GM21529 (cell line): Measurements from ENCODE around the gene ZNF454.

Experiments used
- ATAC-seq: cut with Tn5 transposase; IDR thresholded peaks from one replicate; pipeline ENCODE4 v1.9.1; 2021; ENCODE audit not compliant: unreplicated experiment

The ZNF454 gene

DNA sequence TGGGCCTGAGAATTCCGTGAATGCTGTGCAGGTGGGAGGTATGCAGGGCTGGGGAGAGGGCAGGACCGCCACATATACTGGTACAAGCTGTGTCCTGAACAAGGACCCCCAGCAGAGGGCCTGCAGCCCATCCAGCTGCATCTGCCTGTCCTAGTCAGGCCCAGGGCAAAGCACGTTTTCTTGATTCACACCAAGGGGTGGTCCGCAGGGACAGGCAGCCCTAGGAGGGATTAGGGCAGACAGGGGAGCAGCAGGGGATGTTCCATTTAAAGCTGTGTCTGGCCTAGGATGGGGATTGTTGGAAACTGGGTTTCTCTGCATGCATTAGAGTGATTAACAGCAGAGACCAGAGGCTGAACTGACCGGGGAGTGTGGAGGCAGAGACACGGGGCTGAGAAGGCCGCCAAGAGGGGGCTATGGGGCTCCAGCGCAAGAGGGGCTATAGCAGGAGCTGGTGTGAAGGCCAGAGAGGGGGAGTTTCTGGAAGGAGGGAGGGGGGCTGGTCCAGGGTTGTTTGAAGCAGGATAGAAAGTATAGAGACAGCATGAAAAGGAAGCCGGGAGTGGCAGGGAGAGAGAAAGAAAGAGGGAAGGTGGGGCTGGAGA is 51.4 kb downstream of the ZNF454 start:
- no peak for ATAC-seq

DNA sequence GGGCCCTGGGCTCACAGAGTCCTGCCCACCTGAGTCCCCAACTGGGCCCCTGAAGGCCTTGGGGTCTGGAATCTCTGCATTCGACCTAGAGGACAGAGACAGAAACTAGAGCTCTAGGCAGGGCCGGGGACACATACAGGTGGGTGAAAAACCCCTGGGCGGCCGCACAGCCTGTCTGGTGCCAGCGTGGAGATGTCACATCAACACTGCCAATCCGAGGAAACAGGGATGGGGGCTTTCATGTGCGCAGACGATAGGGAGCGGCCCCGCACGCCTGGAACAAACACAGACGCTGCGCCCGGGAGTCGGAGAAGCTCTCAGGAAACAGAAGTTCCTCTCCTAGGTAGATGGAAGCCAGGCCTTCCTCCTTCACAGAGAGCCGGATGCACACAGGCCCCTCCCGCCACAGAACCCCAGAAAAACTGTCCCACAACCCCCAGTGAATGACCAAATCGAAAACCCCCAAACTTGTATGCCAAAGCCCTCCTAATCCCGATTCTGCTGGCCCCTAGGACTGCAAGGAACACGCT is 52.3 kb downstream of the ZNF454 start:
- ATAC-seq = no peak

DNA sequence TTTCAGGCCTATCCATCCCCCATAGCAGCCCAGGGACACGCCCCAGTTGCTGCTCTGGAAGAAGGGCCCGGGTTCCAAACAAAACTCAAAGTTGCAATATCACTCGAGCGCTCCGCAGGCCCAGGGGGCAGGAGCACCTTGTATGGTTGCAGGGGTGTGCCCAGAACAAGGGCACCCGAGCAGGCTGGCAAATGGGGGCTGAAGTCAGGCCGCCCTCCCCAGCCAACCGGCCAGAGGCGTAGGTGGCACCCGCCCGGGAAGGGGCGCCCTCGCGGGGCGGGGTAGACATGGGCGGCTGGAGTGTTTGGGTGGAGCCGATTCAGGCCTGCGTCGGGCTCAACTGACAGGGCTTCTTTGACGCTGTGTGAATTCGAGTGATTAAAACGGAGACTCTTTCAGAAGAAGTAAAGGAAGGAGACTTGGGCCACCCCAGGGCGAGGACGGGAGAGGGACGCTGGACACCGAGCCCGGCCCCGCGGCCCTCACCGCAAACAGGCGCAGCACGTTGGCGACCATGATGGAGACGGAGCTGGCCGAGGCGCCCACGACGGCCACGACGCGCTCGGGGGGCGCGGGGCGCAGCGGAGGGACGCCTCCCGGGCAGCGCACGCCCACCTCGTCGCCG is 53.1 kb downstream of the ZNF454 start:
- ATAC-seq = no peak

DNA sequence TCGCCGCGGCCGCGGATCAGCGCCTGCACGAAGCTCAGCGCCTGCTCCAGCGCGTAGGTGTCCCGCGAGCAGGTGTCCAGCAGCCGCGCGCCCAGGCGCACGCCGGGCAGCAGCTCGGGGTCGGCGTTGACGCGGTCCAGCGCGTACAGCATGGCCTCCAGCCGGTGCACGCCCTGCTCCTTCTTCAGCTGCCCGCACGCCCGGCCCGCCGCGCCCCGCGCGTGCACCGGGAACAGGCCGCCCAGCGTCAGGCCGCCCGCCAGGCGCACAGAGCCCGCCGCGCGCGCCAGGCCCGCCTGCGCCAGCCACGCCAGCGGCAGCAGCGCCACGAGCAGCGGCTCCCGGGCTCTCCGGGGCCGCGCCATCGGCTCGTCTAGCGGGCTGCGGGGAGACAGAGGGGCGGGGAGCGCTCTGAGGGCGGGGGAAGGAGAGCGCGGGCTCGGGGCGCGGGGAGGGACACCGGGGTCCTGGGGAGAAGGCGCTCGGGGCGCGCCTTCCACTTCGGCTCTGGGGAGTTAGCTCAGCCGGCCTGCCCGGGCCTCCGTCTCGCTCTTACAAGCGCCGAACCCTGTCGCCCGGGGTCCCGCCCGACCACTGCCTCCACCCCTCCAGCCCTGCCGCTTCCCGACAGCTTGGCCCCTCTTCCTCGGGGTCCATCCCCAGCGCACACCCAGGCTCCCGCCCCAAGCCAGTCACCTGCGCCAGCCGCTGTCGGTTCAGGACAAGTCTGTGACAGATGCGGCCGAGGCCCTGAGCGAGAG is 53.8 kb downstream of the ZNF454 start, which contains the start of gene GRM6:
Gene GRM6 (minus strand): TSS at position 741 of the 761 bp plus-strand sequence. CDS start 376 bp downstream, at position 365.
- ATAC-seq = no peak

DNA sequence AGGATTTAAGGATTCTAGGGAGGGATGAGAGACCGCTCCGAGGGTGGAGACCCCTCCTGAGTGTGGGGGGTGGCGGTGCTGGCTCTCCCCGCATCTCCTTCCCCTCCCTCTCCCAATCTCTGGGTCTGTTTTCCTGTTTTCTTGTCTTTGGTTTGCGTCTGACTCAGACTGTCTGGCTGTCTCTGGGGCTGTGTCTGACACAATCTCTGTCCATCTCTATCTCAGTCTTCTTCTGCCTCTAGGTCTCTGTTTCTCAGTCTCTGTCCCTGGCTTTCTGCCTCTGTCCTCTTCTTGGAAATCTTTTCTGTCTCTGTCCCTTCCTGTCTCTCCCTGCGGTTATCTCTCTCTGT is 54.3 kb downstream of the ZNF454 start:
- no peak for ATAC-seq

DNA sequence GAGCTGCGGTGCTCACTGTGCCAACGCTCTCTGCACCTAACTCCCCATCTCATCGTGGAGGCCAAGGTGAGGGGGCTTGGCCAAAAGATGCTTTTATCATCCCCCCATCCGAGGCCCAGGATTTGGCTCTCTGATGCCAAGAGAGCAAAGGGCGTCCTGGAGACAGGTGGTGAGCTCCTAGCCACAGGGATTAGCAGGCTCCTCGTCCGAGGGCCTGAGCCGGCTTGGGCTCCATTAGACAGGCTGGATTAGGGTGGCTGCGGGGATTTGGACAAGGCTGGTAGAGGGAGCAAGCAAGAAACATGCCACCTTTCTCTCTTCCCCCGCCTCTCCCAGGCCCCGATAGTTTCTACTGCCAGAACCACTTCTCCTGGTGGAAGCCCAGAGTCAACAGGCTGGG is 55.2 kb downstream of the ZNF454 start:
- ATAC-seq = no peak

DNA sequence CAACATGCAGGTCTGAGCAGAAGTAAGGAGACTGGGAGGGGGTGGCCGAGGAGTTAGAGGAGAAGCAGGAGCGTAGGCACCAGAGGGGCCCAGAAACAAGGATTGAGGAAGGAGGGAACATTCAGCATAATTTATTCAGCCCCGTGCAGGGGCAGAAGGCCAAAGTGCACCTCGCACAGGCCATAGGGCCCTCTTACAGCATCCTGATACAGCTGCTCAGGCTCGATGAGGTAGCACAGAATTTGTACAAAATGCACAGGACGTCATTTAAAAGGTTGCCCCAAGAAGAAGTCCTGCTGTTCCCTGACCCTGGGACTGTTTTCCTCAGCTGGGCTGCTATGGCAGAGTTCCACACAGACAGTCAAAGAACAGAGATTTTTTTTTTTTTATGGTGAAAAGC is 56.2 kb downstream of the ZNF454 start:
- ATAC-seq = no peak

DNA sequence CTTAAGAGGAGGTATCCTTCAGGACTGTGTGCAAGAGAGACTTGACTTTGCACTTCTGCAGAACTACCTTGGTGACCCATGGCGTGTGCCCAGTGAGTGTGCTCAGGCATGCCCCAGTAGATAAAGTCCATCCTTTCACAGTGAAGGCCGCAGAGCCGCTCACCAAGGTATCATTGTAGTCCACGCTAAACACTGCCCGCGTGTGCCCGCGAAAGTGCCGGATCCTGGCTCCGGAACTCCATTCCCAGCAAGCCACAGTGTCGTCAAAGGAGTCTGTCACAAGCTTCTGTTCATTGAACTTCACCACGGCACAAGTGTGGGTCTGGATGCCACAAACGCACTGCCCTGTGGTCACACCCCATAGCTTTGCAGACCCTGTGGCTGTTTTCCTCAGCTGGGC is 57.4 kb downstream of the ZNF454 start:
- ATAC-seq = no peak

DNA sequence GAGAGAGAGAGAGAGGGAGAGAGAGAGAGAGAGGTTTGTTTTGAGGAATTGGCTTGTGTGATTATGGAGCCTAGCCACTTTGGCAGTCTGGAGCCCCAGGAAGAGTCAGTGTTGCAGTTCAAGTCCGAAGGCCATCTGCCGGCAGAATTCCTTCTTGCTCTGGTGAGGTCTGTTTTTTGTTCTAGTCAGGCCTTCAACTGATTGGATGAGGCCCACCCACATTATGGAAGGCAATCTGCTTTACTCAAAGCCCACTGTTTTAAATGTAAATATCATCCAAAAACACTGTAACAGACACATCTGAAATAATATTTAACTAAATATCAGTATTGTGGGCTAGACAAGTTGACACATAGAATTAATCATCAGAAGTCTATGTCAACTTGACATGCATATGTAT is 65.6 kb downstream of the ZNF454 start:
- no peak for ATAC-seq

DNA sequence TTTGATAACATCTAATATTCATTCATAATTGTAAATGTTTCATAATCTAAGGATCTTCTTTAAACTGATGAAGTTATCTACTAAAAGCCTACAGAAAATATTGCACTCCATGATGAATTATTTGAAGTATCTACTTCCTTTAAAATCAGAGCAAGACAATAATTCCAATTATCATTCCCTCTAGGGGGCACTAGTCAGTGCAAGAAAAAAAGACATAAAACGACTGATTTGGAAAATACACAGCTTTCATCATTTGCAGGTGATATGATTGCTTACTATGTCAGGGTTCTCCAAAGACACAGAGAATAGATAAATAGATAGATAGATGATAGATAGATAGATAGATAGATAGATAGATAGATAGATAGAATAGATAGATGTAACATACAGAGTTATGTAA is 67.7 kb downstream of the ZNF454 start:
- ATAC-seq = no peak
